ENCODE results near the gene DPH7.

Gene DPH7

GRCh38 chr9:137580209-137580953 is 1.7 kb upstream of the DPH7 start:
- DNase-seq (ENCODE audit: low read depth): no peak
- no peak overlapping the region for H3K4me3 ChIP-seq (ENCODE audit: low read depth, low read length)
- TF ChIP-seq CTCF (IDR thresholded peaks at IDR 0.05; ENCODE audit: low read depth, low read length, missing control alignments): no peak

- no peak for TF ChIP-seq CTCF (IDR thresholded peaks at IDR 0.05; ENCODE audit: low read depth, low read length, missing control alignments)
- no peak for DNase-seq (ENCODE audit: low read depth)
- peak overlapping the region; percentile 20; the same call in 1 of the 2 replicates for H3K4me3 ChIP-seq (ENCODE audit: low read depth, low read length)
These were observed 507 bp upstream of the DPH7 start for GRCh38 chr9:137579259-137579604.

GRCh38 chr9:137575716-137576411 is 2.9 kb downstream of the DPH7 start:
- H3K4me3 ChIP-seq (ENCODE audit: low read depth, low read length): no peak overlapping the region

GRCh38 chr9:137575364-137575715 is 3.4 kb downstream of the DPH7 start:
- TF ChIP-seq CTCF (IDR thresholded peaks at IDR 0.05; ENCODE audit: low read depth, low read length, missing control alignments): no peak
- H3K4me3 ChIP-seq (ENCODE audit: low read depth, low read length): no peak overlapping the region
- DNase-seq (ENCODE audit: low read depth): no peak

More at GRCh38 chr9:137575716-137576411, 2.9 kb downstream of the DPH7 start:
- peak; percentile 10 for TF ChIP-seq CTCF (IDR thresholded peaks at IDR 0.05; ENCODE audit: low read depth, low read length, missing control alignments)
- DNase-seq (ENCODE audit: low read depth): no peak

GRCh38 chr9:137574192-137574591 is 4.5 kb downstream of the DPH7 start:
- TF ChIP-seq CTCF (IDR thresholded peaks at IDR 0.05; ENCODE audit: low read depth, low read length, missing control alignments): no peak
- H3K4me3 ChIP-seq (ENCODE audit: low read depth, low read length): no peak overlapping the region
- DNase-seq (ENCODE audit: low read depth): no peak

- no peak overlapping the region for H3K4me3 ChIP-seq (ENCODE audit: low read depth, low read length)
- no peak for DNase-seq (ENCODE audit: low read depth)
- TF ChIP-seq CTCF (IDR thresholded peaks at IDR 0.05; ENCODE audit: low read depth, low read length, missing control alignments): no peak
These were observed 8.2 kb downstream of the DPH7 start for GRCh38 chr9:137570566-137570965.

Measured in GM12864 (cell line).